SHP77 (cell line): ENCODE data around the gene ACTL7B.
"Not testable (repeated sequence)": the region's sequence is repeated elsewhere in the genome, so short reads cannot be mapped to it uniquely, and the experiment has no call there.

Experiments used
- DNase-seq, 2 experiments: peaks; one replicate each; lab custom pipeline; 2025; lab: John Stamatoyannopoulos, UW

The ACTL7B gene

GRCh38 chr9:108844856-108845255 lies 10.9 kb downstream of the ACTL7B start:
- DNase-seq, result no peak

DNA sequence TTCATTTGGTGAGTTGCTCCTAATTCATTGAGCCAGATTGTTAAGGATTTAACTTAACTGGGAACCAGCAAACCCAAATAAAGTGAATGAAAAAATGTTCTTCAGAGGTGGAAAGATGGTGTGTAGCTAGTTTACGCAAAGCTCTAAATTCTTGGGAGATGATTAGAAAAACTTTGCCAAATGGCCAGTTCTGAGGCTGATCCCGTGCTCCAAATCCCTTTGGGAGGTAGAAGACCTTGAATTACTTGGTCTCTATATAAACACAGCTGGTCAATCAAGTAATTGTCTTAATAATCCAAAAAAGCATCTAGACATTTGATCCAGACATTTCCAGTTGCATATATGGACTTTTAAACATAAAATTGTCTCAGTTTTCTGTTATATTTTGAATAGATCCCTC lies 11.4 kb downstream of the ACTL7B start:
- no peak for DNase-seq

GRCh38 chr9:108842610-108843295 lies 13.0 kb downstream of the ACTL7B start:
- no peak for DNase-seq

GRCh38 chr9:108839561-108839960 lies 16.2 kb downstream of the ACTL7B start:
- not testable (repeated sequence) for DNase-seq

DNA sequence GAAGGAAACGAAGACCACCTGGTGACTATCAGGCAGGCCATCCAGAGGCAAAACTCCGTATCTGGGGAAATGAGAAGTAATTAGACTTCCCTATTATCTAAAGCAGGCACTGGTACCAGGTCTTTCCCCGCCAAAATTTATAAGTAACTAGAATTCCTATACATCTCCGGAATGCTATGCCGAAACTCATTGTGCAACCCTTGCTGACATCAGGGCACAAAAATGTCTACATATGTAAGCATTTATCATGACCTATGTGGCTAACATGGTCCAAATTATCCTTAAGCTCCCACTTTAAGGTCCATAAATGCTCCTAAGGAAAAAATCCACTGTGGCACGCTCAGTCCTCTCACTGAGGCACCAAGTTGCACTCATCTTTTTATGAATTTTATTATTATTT lies 17.8 kb downstream of the ACTL7B start:
- no peak for DNase-seq

DNA sequence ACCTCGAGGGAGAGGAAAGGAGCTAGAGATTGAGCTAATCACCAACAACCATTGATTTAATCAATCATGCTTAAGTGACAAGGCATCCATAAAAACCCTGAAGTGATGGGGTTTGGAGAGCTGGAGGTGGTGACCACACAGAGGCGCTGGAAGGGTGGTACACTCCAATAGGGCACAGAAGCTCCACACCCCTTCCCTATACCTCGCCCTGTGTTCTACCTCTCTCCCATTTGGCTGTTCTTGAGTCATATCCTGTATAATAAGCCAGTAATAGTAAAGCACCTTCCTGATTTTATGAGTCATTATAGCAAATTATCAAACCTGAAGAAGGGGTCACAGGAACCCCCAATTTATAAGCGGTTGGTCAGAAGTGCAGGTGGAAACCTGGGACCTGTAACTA lies 18.3 kb downstream of the ACTL7B start:
- no peak for DNase-seq

DNA sequence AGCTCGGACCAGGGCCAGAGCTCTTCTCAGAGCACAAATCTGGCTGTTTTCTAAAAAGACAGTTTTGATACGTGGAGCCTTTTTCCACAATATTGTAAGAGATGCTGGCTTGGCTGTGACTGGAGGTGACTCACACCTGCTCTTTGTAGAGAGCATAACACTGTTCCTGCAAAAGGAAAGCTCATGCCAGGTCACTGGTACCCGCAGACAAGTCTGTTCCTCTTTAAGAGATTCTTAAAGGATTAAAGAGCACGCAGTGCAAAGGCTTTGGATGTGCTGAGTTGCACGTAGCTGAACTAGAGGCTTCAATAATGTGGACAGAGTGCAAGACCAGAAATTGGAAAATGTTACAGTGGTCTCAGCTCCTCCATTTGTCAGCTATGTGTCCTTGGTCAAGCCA lies 19.0 kb downstream of the ACTL7B start:
- no peak for DNase-seq

DNA sequence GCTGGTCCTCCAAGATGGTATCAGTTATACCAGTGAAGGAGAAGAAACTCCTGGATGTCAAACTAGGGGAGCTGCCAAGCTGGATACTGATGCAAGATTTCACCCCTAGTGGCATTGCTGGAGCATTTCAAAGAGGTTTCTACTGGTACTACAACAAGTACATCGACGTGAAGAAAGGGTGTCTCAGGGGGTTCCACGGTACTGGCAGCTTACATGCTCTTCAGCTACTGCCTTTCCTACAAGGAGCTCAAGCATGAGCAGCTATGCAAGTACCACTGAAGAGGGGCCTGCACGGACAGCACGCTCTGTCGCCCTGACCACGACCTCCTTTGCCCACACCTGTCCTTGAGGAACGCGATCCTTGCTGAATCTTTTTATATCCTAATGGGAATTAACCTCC lies 19.5 kb downstream of the ACTL7B start:
- DNase-seq, result no peak

DNA sequence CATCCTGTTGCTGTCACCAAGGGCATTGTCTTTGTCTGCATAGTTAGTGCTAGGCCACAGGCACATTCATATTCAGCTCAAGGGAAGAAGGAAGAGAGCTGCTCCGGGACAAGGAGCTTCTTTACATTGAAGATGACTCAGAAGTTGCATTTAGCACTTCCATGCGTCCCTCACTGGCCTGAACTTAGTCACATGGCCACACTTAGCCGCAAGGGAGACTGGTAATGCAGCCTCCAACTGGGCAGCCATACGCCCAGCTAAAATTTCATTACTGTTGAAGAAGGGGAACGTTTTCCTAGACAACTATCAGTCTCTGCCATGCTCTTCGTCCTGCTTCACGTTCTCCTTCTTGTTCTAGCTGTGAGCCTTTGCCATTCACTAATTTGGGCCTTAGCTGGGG lies 20.0 kb downstream of the ACTL7B start:
- DNase-seq, result no peak

DNA sequence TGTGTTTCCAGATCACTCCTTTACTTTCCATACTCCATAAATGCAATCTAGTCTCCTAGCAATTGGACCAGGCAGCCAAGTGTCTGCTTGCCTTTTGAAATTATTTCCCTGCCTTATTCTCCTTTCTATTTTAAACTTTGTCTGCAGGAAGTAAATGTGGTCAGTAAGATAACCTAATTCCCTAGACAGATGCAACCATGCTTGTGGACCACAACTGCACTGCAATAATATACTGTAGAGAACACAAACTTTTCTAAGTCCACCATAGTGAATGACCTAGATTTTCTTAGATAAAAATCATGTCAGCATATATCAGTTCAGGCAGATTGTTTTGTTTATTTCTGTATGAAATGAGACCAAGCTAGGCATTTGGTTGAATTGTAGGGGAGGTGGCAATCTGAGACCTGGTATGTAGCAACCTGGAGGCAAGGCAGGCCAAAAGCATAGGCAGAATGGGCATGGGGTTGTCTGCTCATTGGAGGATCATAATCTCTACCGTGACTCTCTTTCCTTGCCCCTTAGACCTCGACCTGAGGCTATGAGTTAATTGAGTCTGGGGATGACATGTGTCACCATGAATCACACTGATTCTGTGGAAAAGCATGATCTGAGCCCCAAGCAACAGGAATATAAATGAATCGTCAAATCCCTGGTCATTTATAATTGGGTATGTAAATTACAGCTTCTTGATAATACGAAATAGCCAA lies 20.7 kb downstream of the ACTL7B start:
- no peak for DNase-seq

- no peak for DNase-seq
Observed at GRCh38 chr9:108832179-108832500, 23.6 kb downstream of the ACTL7B start.

DNA sequence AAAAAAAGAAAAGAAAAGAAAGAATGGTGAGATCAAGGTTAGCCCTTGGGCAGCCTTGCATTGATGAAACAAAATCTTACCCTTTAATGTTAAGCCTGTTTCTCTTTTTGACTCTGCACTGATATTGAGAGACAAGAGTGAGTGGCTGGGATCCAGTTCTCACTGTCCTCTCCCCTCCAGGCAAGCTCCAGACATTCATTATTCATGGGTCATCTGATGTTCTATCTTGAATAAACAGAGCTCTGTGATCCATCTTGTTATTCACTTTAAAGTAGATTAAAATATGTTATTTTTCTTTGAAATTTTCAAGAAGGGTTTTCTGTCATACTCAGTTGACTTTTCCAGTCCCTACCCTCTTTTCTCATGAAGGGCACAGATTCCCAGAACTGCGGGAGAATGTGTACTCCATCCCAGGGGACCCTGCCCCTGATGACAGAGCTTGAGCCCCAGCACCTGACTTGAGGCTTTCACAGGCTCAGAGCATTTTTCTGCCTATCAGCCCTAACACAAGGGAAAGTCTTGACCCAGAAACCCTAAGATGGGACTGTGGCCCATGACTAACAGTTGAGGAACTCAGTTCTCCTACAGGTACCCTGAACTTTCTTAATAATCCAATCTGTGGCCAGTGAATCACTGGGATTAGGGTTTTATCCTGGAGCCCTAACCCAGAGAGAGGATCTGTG lies 24.1 kb downstream of the ACTL7B start:
- DNase-seq, result no peak

- DNase-seq, result no peak
Observed at GRCh38 chr9:108830272-108830671, 25.5 kb downstream of the ACTL7B start.

GRCh38 chr9:108823829-108824228 lies 32.0 kb downstream of the ACTL7B start:
- DNase-seq, result no peak

- no peak for DNase-seq
Observed at GRCh38 chr9:108816037-108816436, 39.7 kb downstream of the ACTL7B start.

DNA sequence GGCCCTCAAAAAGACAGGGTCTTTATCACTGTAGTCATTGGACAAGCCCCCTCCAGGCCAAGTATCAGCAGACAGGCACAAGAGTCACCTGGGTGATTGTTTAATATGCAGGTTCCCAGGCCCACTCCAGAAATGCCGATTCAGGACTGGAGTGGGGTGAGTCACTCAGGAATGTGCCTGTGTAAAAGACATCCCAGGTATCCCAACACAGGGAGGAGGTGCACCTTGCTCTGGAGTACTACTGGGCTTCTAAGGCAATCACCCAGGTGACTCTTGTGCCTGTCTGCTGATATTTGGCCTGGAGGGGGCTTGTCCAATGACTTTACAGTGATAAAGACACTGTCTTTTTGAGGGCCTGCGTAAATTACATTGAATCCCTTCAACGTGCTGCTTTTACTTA lies 40.6 kb downstream of the ACTL7B start:
- no peak for DNase-seq

- DNase-seq, result no peak
Observed at GRCh38 chr9:108813951-108814601, 41.7 kb downstream of the ACTL7B start.

DNA sequence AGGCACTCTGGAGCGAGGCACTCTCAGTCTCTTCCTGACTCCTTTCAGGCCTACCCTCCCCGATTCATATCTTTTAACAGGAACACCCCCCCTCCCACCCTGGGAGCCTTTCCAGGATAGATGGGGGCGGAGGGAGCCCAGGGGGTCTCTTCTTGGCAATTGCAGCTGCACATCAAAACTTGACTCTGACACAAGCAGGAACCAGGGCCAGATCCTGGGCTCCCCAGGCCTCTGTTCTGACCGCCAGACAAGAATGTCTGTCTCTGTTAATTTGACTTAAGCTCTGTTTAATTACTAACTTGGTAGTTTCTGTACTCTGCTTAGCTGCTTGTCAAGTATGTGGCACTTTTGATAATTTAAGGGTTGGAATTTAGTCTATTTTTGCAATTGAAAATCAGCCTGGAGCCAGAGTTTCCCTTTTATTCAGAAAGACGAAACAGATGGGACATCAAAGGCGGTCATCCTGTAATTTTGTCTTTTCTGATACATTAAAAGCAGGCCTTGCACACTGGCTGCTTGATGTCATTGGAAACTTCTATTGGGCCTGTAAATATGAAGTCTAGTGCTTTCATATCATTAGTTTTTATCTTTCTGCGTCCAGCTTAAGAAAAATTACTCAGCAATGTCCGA lies 43.3 kb downstream of the ACTL7B start:
- no peak for DNase-seq

- DNase-seq, result no peak
Observed at GRCh38 chr9:108811944-108812343, 43.8 kb downstream of the ACTL7B start.

DNA sequence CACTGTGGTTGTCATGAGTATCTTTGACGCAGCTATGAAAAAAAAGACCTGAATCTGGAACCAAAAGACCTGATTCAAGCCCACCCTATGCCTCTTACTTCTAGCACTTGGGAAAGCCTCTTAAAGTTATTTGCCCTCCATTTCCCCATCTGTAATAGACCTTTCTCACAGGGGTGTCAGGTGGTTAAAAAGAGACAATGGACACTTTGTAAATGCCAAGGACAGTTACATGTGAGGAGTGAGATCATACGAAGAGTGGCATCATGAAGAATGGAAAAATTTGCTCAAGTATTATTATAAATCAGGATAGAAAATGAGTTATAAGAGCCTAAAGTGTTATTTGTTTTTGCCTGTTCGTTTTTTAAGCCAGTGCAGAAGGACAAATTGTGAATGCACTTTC lies 46.5 kb downstream of the ACTL7B start:
- no peak for DNase-seq
